Small intestine (tissue), 7 donors: ENCODE data around the gene RGL1. TPM values are rescaled to one million over a fixed set of nuclear protein-coding genes. Genes with fewer than 3 reads are reported as not detected.
A peak's percentile ranks its signal among the peaks of the same experiment; 100 is the strongest.

ENCODE experiments used
- DNase-seq, 2 donors: peaks; one replicate each; pipeline versions ENCODE4 v3.0.0 to v3.0.0-alpha.2; 2013
- FAIRE-seq: peaks from 2 replicates; lab custom pipeline; 2012; peaks lifted over from hg19 to GRCh38; lab: Jason Lieb, UNC
- H3K27ac ChIP-seq, 3 donors: one replicate each; pipeline ENCODE4 v1.5.1; 2013; ENCODE audit warnings: low read length in 2 of 3, mild to moderate bottlenecking in 2 of 3, control low read depth in 1 of 3, inconsistent platforms in 1 of 3, low read depth in 1 of 3, moderate library complexity in 1 of 3
- H3K27me3 ChIP-seq, 3 donors: one replicate each; pipeline ENCODE4 v1.6.1; 2013; ENCODE audit warnings: low read length in 3 of 3, inconsistent platforms in 1 of 3; ENCODE audit not compliant: control insufficient read depth in 3 of 3, insufficient read depth in 3 of 3
- H3K36me3 ChIP-seq, 3 donors: one replicate each; pipeline ENCODE4 v1.6.1; 2013; ENCODE audit warnings: low read length in 3 of 3, inconsistent platforms in 1 of 3, low read depth in 1 of 3, mild to moderate bottlenecking in 1 of 3, moderate library complexity in 1 of 3; ENCODE audit not compliant: control insufficient read depth in 3 of 3, insufficient read depth in 2 of 3
- H3K4me1 ChIP-seq, 3 donors: one replicate each; pipeline ENCODE4 v1.6.1; 2013; ENCODE audit warnings: low read length in 2 of 3, inconsistent platforms in 1 of 3, low read depth in 1 of 3, mild to moderate bottlenecking in 1 of 3, moderate library complexity in 1 of 3; ENCODE audit not compliant: control insufficient read depth in 3 of 3, insufficient read depth in 2 of 3
- H3K4me3 ChIP-seq, 3 donors: one replicate each; pipeline ENCODE4 v1.5.1; 2013; ENCODE audit warnings: low read length in 3 of 3, control low read depth in 1 of 3, inconsistent platforms in 1 of 3, low read depth in 1 of 3, mild to moderate bottlenecking in 1 of 3, moderate library complexity in 1 of 3
- H3K9me3 ChIP-seq, 2 donors: one replicate each; pipeline ENCODE4 v1.6.1; 2013; ENCODE audit warnings: low read depth in 1 of 2, low read length in 1 of 2; ENCODE audit not compliant: control insufficient read depth in 2 of 2, insufficient read depth in 1 of 2
- WGBS, 3 donors: extraction: QIAGEN DNeasy Blood & Tissue Kit; methylation state at CpG; one replicate each; pipeline ENCODE4 v1.1.7; 2013; 5-methylcytosine and 5-hydroxymethylcytosine counted together
- polyA plus RNA-seq, 4 donors: library from polyadenylated mRNA; stranded (reverse) in 3 of 4; unstranded in 1 of 4; fragments of 200-250 nt in 3 of 4; fragments of 120-200 nt in 1 of 4; gene quantifications; one replicate each; pipeline versions ENCODE4 v1.2.1 to v1.2.3, GENCODE V29; 2013
- donor health status: healthy with polysubstance abuse.
- donor health status: control.
- donor health status: control.
- donor health status: Bipolar disorder and iron deficiency.
- donor health status: healthy.

Gene RGL1
- polyA plus RNA-seq, 4 donors, result 4.2 to 55.5 (median 8.0) TPM

DNA sequence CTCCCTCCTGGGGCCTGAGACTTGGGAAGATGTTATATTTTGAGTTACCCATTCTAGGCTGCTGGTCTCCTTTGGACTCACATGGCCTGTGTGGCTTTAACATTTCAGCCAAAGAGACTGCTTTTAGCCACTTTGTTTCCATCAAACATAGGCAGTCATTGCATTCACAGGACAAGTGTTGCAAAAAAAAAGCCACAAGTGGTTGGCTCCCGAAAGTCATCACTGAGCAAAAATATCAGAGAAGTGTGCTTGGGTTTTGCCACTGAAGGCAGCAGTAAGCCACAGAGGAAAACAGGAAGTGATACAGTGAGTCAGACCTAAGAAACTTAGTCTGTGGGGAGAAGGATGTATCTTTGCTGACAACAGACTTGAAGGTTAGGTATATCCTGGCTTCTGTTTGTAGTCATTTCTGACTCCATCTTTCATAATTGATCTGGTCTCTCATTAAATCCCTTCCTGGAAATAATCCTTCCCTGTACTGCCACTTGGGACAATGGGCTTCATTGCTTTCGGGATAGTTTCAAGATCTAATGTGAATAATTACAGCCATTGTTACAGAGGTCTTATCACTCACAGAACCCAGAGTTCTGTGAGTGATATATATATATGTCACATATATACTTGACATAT, 151.8 kb downstream of the RGL1 start:
- H3K27ac ChIP-seq, result peak overlapping the region in 1 of 3 donors; percentile 70
- DNase-seq, result peak in 1 of 2 donors; percentile 65

DNA sequence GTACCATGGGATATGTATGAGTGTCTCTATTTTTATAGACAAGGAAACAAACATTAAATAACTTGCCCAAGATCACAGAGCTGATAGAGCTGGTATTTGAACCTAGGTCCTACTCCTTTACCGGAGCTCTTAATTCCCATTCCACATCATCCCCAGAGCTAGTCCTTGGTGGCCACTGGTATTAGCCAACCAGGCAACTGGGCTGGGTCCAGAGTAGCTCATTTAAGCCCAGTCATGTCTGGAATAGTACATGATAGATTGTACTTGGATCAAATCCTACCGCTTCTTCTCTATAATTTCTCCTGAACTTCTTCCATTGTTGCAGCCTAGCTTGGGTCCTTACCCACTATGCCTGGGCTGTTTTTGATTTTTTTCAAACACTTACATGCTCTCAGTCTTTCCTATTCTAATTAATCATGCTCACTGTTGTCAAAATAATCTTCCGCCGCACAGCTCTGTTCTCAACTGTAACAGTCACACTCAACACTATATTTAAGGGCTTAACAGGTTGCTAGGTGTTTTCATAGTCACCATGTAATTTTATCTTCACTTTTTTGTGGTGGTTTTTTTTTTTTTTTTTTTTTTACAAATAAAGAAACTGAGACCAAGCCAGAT, 152.4 kb downstream of the RGL1 start:
- Histone ChIP-seq H3K4me3 (no peak overlapping the region), H3K27me3 (no peaks in the 10 kb centered on the region), H3K36me3 (no peaks in the 10 kb centered on the region), H3K9me3 (no peaks in the 10 kb centered on the region), H3K27ac (peak overlapping the region in 2 of 3 donors; percentile 63 to 85), H3K4me1 (no peaks in the 10 kb centered on the region)
- 80 to 96% (median 94%) methylated on average over 4 of the region's 4 CpGs for WGBS, 3 donors
- DNase-seq (no peak), FAIRE-seq (no peak)

More for the DNA sequence above, 151.8 kb downstream of the RGL1 start:
- H3K36me3 ChIP-seq, result no peaks in the 10 kb centered on the region
- H3K4me3 ChIP-seq, result no peak overlapping the region
- WGBS, 3 donors, result 50 to 76% (median 57%) methylated on average over 2 of the region's 2 CpGs
- H3K9me3 ChIP-seq, result no peaks in the 10 kb centered on the region
- H3K4me1 ChIP-seq, result no peaks in the 10 kb centered on the region
- FAIRE-seq, result no peak
- no peaks in the 10 kb centered on the region for H3K27me3 ChIP-seq

- no peaks in the 10 kb centered on the region for H3K36me3 ChIP-seq
- no peak overlapping the region for H3K4me3 ChIP-seq
- H3K9me3 ChIP-seq, result no peaks in the 10 kb centered on the region
- no peaks in the 10 kb centered on the region for H3K27me3 ChIP-seq
- no peak overlapping the region for H3K27ac ChIP-seq
- FAIRE-seq (no peak), DNase-seq (no peak)
- WGBS, 3 donors, result 78 to 97% (median 85%) methylated on average over 1 of the region's 1 CpG
- no peaks in the 10 kb centered on the region for H3K4me1 ChIP-seq
Measured at GRCh38 chr1:183958958-183959357, 154.0 kb downstream of the RGL1 start.

- 81 to 86% (median 85%) methylated on average over 5 of the region's 5 CpGs for WGBS, 3 donors
- H3K36me3 ChIP-seq, result no peaks in the 10 kb centered on the region
- H3K4me1 ChIP-seq, result no peaks in the 10 kb centered on the region
- no peak for DNase-seq
- no peak for FAIRE-seq
- H3K27me3 ChIP-seq, result no peaks in the 10 kb centered on the region
- H3K27ac ChIP-seq, result no peak overlapping the region
- H3K9me3 ChIP-seq, result no peaks in the 10 kb centered on the region
- H3K4me3 ChIP-seq, result no peak overlapping the region
Measured at GRCh38 chr1:183961132-183961531, 156.2 kb downstream of the RGL1 start.

DNA sequence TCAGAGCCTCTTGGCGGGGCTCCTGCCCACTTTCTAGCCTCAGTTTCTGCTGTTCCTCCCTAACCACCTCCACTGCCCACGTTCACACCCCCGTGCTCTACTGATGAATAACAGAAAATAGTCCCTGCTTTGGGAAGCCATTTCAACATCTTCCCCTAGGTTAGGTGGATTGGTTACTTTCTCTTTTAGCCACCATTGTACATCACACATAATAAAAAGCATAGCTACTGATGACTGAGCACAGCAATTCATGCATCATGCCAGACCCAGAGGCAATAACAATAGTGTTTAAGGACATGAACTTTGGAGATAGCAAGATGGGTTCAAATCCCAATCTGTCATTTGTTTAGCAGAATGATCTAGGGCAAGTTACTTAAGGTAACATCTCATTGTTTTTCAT, 158.0 kb downstream of the RGL1 start:
- peaks cover 0 to 4% (median 0%) of the 10 kb centered on the region in 3 donors for H3K27me3 ChIP-seq
- H3K27ac ChIP-seq, result no peak overlapping the region
- 79 to 85% (median 83%) methylated on average over 3 of the region's 3 CpGs for WGBS, 3 donors
- no peaks in the 10 kb centered on the region for H3K4me1 ChIP-seq
- H3K4me3 ChIP-seq, result no peak overlapping the region
- no peaks in the 10 kb centered on the region for H3K9me3 ChIP-seq
- no peaks in the 10 kb centered on the region for H3K36me3 ChIP-seq
- no peak for FAIRE-seq
- no peak for DNase-seq

DNA sequence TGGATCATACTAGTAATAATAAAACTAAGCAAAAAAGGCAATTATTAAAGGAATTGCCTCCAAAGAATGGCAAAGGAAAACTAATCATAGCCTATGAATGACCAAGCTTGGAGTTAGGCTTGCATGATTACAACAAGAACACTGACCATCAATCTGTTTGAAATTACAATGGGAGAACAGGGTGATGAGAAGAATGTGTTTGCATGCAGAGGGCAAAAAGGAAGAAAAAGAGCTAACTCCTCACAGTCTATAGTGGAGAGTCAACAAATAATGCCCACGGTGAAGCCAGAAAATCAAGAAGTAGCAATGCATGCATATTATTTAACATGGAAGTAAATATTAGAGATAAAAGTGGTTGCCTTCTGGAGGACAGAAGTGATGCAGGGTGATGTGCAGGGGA, 160.8 kb downstream of the RGL1 start:
- Histone ChIP-seq H3K36me3 (no peaks in the 10 kb centered on the region), H3K9me3 (no peaks in the 10 kb centered on the region), H3K4me3 (no peak overlapping the region), H3K4me1 (no peaks in the 10 kb centered on the region), H3K27ac (no peak overlapping the region), H3K27me3 (peaks cover 0 to 4% (median 0%) of the 10 kb centered on the region in 3 donors)
- no peak for FAIRE-seq
- WGBS, 3 donors, result 64 to 81% (median 67%) methylated on average over 1 of the region's 1 CpG
- no peak for DNase-seq

- no peaks in the 10 kb centered on the region for H3K36me3 ChIP-seq
- H3K4me3 ChIP-seq, result no peak overlapping the region
- FAIRE-seq (no peak), DNase-seq (no peak)
- peaks cover 0 to 4% (median 0%) of the 10 kb centered on the region in 3 donors for H3K27me3 ChIP-seq
- no peak overlapping the region for H3K27ac ChIP-seq
- H3K9me3 ChIP-seq, result no peaks in the 10 kb centered on the region
- 69 to 87% (median 77%) methylated on average over 3 of the region's 3 CpGs for WGBS, 3 donors
- no peaks in the 10 kb centered on the region for H3K4me1 ChIP-seq
Measured at GRCh38 chr1:183966487-183966886, 161.6 kb downstream of the RGL1 start.

DNA sequence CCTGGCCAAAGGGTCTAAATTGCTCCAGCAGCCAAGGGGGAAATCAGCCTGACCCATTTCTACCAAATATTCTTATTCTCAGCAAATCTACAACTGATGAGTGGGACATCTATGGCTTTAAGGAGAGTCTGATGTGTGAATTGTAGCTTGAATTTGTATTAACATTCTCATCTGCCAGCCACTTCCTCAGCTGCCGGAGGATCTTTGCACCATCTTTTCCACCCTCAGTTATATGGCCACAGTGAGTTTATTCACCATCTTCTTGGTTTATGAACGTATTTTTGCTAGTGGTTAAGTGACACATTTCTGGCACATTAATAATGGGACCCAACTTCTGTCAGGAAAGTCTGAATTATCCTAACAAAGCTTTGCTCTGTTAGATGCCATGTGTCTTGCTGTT, 163.0 kb downstream of the RGL1 start:
- H3K36me3 ChIP-seq, result no peaks in the 10 kb centered on the region
- no peak overlapping the region for H3K4me3 ChIP-seq
- DNase-seq (no peak), FAIRE-seq (no peak)
- no peak overlapping the region for H3K27ac ChIP-seq
- 69 to 80% (median 78%) methylated on average over 2 of the region's 2 CpGs for WGBS, 3 donors
- no peaks in the 10 kb centered on the region for H3K9me3 ChIP-seq
- H3K4me1 ChIP-seq, result no peaks in the 10 kb centered on the region
- peaks cover 0 to 4% (median 0%) of the 10 kb centered on the region in 3 donors for H3K27me3 ChIP-seq
